GM12801 (cell line): ENCODE data around the gene ELOVL7.

Source experiments
- TF ChIP-seq, protein P1 (sequence below): IDR thresholded peaks from one replicate; pipeline ENCODE4 v1.5.1; 2011; ENCODE audit warnings: control low read depth; ENCODE audit not compliant: insufficient read length; ENCODE audit errors: extremely low read depth

The ELOVL7 gene

DNA sequence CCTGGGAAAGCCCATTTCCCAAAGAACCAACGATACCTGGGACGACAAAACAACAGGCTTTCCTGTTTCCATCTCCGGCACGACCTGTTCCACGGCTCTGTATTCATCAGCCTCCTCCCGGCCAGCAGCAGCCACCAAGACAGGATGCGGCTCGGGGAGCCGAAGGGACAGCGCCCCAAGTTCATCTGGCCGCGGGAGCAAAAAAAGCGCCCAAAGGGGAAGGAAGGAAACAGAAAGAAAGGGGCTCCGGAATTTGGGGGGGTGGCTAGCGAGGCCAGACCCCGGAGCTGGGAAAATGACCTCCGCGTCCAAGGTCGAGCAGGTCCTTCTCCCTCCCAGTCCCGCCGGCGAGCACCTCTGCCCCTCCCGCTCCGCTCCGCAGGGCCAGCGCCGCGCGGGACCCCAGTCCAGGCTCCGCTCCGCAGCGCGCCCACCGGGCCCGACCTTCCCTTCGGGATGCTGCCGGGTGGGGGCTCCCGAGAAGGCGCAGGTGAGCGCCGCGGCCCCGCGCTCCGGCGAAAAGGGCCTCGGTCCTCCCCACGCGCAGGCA lies 608 bp downstream of the ELOVL7 start:
- TF ChIP-seq, protein P1, sequence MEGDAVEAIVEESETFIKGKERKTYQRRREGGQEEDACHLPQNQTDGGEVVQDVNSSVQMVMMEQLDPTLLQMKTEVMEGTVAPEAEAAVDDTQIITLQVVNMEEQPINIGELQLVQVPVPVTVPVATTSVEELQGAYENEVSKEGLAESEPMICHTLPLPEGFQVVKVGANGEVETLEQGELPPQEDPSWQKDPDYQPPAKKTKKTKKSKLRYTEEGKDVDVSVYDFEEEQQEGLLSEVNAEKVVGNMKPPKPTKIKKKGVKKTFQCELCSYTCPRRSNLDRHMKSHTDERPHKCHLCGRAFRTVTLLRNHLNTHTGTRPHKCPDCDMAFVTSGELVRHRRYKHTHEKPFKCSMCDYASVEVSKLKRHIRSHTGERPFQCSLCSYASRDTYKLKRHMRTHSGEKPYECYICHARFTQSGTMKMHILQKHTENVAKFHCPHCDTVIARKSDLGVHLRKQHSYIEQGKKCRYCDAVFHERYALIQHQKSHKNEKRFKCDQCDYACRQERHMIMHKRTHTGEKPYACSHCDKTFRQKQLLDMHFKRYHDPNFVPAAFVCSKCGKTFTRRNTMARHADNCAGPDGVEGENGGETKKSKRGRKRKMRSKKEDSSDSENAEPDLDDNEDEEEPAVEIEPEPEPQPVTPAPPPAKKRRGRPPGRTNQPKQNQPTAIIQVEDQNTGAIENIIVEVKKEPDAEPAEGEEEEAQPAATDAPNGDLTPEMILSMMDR, result no peak

DNA sequence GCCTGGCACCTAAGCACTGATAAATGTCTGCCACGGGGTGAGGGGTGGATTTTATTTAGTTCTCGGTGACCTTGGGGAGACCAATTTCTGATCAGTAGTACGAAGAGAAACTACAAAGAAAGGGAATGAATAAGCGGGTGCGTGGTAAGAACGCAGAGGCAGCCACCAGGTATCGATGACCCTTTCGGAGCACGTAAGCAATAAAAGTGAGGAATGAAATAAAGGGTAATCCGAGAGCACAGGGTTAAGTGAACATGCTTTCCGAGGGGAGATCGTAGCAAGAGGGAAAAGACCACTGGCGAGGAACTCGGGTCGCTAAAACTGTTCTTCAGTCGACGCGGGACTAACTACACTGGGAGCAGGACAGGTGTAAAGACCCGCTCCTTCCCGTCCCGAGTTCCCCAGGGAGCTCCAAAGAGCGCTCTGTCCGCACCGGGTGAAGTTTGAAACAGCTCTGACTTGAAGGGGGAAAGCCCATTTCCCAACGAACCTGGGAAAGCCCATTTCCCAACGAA lies 1.1 kb downstream of the ELOVL7 start:
- TF ChIP-seq, protein P1, result no peak

DNA sequence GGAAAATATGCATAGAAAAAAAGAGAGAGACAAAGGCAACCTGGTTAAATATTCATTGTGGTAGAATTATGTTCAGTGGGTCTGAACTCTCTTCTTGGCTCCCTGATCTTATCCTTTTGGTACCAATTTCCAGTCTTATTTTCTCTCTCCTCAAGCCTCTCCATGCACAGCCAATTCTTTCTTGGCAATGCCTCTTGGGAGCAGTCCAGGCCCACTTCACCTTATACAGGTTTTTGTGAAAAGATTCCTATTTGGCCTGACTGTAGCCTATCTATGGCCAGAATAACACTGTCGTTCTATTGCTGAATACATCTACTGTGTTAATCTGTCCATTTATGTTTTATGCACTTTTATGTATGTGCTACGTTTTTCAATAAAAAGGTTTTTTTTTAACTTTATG lies 2.7 kb downstream of the ELOVL7 start:
- TF ChIP-seq, protein P1, result no peak

DNA sequence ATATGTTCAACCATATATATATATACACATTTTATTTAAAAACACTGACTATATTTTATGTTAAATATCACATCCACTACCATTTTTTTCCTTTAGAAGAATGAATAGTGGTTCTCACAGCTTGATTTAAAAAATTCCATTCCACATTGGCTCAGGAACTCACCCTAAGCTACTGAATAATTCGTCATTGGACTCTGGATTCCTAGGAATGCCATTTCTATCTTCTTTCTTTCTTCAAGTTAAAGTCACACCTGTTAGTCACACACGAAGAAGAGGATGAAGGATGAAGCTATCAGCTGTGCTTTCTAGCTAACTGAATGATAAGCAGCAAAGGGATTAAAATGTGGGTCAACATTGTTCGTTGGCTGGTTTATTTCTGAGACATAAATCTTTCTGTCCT lies 7.9 kb downstream of the ELOVL7 start:
- TF ChIP-seq, protein P1, result no peak

DNA sequence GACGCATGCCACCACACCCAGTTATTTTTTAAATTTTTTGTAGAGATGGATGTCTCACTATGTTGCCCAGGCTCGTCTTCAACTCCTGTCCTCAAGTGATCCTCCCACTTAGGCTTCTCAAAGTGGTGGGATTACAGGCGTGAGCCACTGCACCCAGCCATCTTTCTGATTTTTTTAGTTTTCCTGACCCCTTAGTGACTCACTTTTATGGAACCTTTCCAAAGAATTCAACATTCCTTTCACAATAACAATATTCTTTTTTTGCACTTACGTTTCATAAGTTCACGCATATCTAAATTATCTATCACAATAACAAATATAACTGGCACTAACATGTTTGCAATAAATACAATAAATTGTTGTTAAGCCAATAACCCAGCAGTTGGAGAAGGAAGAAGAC lies 8.5 kb downstream of the ELOVL7 start:
- TF ChIP-seq, protein P1, result no peak

DNA sequence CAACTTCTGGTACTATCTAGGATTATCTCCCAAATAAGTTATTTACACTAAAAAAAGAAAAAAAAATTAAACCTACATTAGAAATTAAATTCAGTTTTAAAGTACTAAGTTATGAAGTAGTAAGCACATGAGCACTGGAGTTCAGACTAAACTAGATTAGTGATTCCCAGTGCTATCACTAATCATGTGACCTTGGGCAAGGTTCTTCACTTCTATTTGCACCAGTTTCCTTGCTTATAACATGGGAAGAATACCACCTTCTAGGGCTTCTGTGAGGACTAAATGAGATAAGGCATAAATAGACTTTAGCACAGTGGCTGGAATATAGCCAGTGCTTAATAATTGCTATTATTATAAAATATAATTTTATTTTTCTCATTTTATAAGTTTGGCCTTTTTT lies 10.5 kb downstream of the ELOVL7 start:
- TF ChIP-seq, protein P1, result no peak

DNA sequence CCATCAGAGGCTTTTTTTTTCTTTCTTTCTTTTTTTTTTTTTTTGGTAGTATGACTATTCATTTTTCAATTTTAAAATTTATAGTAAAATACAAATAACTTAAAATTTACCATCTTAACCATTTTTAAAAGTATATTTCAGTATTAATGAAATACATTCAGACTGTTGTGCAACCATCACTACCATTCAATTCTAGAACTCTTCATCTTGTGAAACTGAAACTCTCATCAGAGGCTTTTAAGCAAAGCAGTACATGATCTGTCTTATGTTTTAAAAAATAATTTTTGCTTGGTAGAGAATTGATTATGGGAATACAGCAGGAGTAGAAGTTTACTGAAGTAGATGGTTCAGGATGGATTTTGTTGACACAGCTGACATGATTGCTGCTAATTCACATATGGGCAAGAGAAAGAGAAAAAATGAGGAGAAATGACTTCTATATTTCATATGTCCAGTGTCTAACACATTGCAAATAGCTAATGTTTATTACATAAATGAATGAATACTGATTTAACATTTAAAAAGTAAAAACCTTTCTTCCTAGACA lies 13.4 kb downstream of the ELOVL7 start:
- TF ChIP-seq, protein P1, result no peak
